GM23338 (cell line): Measurements from ENCODE around the gene LCE1C. TPM values are rescaled to one million over a fixed set of nuclear protein-coding genes. Genes with fewer than 3 reads are reported as not detected.

Source experiments
- ATAC-seq: fragments of 200-7000 bp; cut with Tn5 transposase; 3 replicates; pipeline ENCODE4 v1.9.1; 2020
- DNase-seq: peaks from one replicate; pipeline ENCODE4 v3.0.0-alpha.2; 2015; ENCODE audit warnings: low spot score
- H2AFZ ChIP-seq: fragments of 200-600 bp; sonication (generic); 2 replicates; pipeline ENCODE4 v1.8.0; 2016; ENCODE audit warnings: antibody characterized with exemption, mild to moderate bottlenecking, moderate library complexity
- H3F3A ChIP-seq: fragments of 200-600 bp; sonication (generic); replicated peaks from 2 replicates; pipeline ENCODE4 v1.8.0; 2017; ENCODE audit warnings: antibody characterized with exemption, mixed run types, low read depth
- H3K27ac ChIP-seq: fragments of 200-600 bp; sonication (generic); 2 replicates; pipeline ENCODE4 v1.6.1; 2016; ENCODE audit warnings: low read depth
- H3K27me3 ChIP-seq: fragments of 200-600 bp; sonication (generic); 2 replicates; pipeline ENCODE4 v1.8.0; 2016; ENCODE audit warnings: mild to moderate bottlenecking, mixed run types, moderate library complexity; ENCODE audit not compliant: insufficient read depth
- H3K36me3 ChIP-seq: fragments of 200-600 bp; sonication (generic); 2 replicates; pipeline ENCODE4 v1.8.0; 2016; ENCODE audit warnings: mild to moderate bottlenecking; ENCODE audit not compliant: insufficient read depth
- H3K4me1 ChIP-seq: fragments of 200-600 bp; sonication (generic); 2 replicates; pipeline ENCODE4 v1.8.0; 2016; ENCODE audit warnings: mild to moderate bottlenecking, moderate library complexity; ENCODE audit not compliant: insufficient read depth
- H3K4me2 ChIP-seq: fragments of 200-600 bp; sonication (generic); 2 replicates; pipeline ENCODE4 v1.7.1; 2017; ENCODE audit warnings: mixed run types
- H3K4me3 ChIP-seq: fragments of 200-600 bp; sonication (generic); 2 replicates; pipeline ENCODE4 v1.6.1; 2016; ENCODE audit warnings: mixed run types
- H3K79me2 ChIP-seq: fragments of 200-600 bp; sonication (generic); replicated peaks from 2 replicates; pipeline ENCODE4 v1.8.0; 2017; ENCODE audit warnings: mild to moderate bottlenecking; ENCODE audit not compliant: insufficient read depth
- H3K9me2 ChIP-seq: fragments of 200-600 bp; sonication (generic); 2 replicates; pipeline ENCODE4 v1.8.0; 2017; ENCODE audit not compliant: insufficient read depth
- H4K20me1 ChIP-seq: fragments of 200-600 bp; sonication (generic); replicated peaks from 2 replicates; pipeline ENCODE4 v1.8.0; 2017; ENCODE audit warnings: mild to moderate bottlenecking; ENCODE audit not compliant: insufficient read depth
- H3K27ac Mint-ChIP-seq: 2 replicates; pipeline ENCODE4 v1.8.0; 2020; ENCODE audit warnings: inconsistent platforms, mild to moderate bottlenecking, moderate library complexity, mixed read lengths
- H3K27me3 Mint-ChIP-seq: 3 replicates; pipeline ENCODE4 v1.8.0; 2022; ENCODE audit warnings: low read depth, mild to moderate bottlenecking, moderate library complexity, mixed read lengths, inconsistent platforms; ENCODE audit not compliant: insufficient read depth, poor library complexity
- H3K36me3 Mint-ChIP-seq: 3 replicates; pipeline ENCODE4 v1.8.0; 2021; ENCODE audit warnings: low read depth, mild to moderate bottlenecking, inconsistent platforms, moderate library complexity, mixed read lengths
- H3K4me1 Mint-ChIP-seq: 3 replicates; pipeline ENCODE4 v1.8.0; 2020; ENCODE audit warnings: mild to moderate bottlenecking, inconsistent platforms, mixed read lengths
- H3K4me3 Mint-ChIP-seq: 3 replicates; pipeline ENCODE4 v1.8.0; 2021; ENCODE audit warnings: moderate library complexity, mild to moderate bottlenecking, inconsistent platforms, mixed read lengths
- H3K9me3 Mint-ChIP-seq: 3 replicates; pipeline ENCODE4 v1.8.0; 2020; ENCODE audit warnings: moderate library complexity, mild to moderate bottlenecking, inconsistent platforms, mixed read lengths
- CREB1 ChIP-seq: fragments of 250-450 bp; sonication (Bioruptor Pico); IDR thresholded peaks from 2 replicates; pipeline ENCODE4 v1.5.0; 2020; ENCODE audit warnings: low read depth, mild to moderate bottlenecking, moderate library complexity
- EZH2 ChIP-seq: fragments of 200-600 bp; sonication (generic); IDR thresholded peaks from one replicate; pipeline ENCODE4 v1.8.0; 2017; ENCODE audit warnings: antibody characterized with exemption, mild to moderate bottlenecking, low read depth; ENCODE audit not compliant: unreplicated experiment
- JUNB ChIP-seq: IDR thresholded peaks from one replicate; pipeline ENCODE4 v1.6.1; 2016; ENCODE audit warnings: antibody characterized with exemption; ENCODE audit not compliant: unreplicated experiment
- NANOG ChIP-seq: IDR thresholded peaks from 2 replicates; pipeline ENCODE4 v1.6.1; 2016; ENCODE audit warnings: antibody characterized with exemption, borderline replicate concordance
- POLR2AphosphoS5 ChIP-seq: IDR thresholded peaks from 2 replicates; pipeline ENCODE4 v1.6.1; 2016; ENCODE audit warnings: antibody characterized with exemption, low read depth
- STAT1 ChIP-seq: IDR thresholded peaks from one replicate; pipeline ENCODE4 v1.6.1; 2016; ENCODE audit warnings: antibody characterized with exemption; ENCODE audit not compliant: unreplicated experiment
- polyA plus RNA-seq: library from polyadenylated mRNA; unstranded; fragments of >200 nt; fragmentation: Nextera tagmentation; extraction: Ambion mirVana; gene quantifications from 2 replicates; pipeline ENCODE4 v1.2.1, GENCODE V29; 2016
- total RNA-seq: library from RNA; depleted of rRNA; stranded (reverse); fragments of >200 nt; shearing (Covaris generic); gene quantifications from 2 replicates; pipeline ENCODE4 v1.2.3, GENCODE V29; 2014
- TF ChIP-seq, protein P1 (sequence below): IDR thresholded peaks from 2 replicates; pipeline ENCODE4 v1.6.1; 2016; ENCODE audit warnings: antibody characterized with exemption
- TF ChIP-seq, protein P2 (sequence below): IDR thresholded peaks from one replicate; pipeline ENCODE4 v1.6.1; 2018; ENCODE audit warnings: antibody characterized with exemption; ENCODE audit not compliant: unreplicated experiment
- TF ChIP-seq, protein P3 (sequence below), 2 experiments: fragments of 200-600 bp in 1 of 2; sonication (generic) in 1 of 2; conservative IDR thresholded peaks; 2 replicates each; pipeline versions ENCODE4 v1.5.1 to v1.6.1; 2016 to 2017; ENCODE audit warnings: antibody characterized with exemption in 2 of 2, low read depth in 2 of 2, mild to moderate bottlenecking in 2 of 2, moderate library complexity in 1 of 2

LCE1C gene
- total and polyA plus RNA-seq, 2 experiments from 2014 or later: not detected

DNA sequence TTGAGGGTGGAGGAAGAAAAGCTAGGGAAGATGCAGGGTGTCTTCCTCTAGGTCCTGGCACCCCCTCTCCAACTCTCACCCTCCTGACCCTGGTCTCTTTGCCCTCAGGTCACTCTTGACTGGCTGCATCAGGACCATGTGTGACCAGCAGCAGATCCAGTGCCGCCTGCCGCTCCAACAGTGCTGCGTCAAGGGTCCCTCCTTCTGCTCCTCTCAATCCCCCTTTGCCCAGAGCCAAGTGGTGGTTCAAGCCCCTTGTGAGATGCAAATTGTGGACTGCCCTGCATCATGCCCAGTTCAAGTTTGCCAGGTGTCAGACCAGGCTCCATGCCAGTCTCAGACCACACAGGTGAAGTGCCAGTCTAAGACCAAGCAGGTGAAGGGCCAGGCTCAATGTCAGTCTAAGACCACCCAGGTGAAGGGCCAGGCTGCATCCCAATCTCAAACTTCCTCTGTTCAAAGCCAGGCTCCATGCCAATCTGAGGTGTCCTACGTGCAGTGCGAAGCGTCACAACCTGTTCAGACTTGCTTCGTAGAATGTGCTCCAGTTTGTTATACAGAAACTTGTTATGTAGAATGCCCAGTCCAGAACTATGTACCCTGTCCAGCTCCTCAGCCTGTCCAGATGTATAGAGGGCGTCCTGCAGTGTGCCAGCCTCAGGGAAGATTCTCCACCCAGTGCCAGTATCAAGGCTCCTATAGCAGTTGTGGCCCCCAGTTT lies 46.8 kb downstream of the LCE1C start:
- Mint-ChIP-seq H3K9me3 (no peaks in the 10 kb centered on the region; the same call in 2 of the 3 replicates), H3K27ac (no peak overlapping the region)

DNA sequence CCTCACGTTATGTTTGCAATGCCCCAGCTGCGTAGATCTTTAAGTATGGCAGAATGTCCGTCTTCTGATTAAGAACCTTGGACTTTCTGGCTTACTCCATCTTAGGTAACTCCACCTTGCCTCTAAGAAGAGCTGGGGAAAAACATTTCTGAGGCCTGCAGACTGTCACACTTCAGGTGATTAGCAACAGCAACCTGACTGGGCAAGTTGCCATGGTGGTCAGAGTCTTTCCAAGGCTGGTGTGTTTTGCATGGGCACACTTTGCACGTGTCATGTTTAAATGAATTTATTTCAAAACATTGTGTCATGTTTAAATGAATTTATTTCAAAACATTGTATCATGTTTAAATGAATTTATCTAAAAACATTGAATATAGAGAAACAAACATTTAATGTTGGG lies 47.8 kb downstream of the LCE1C start:
- Histone ChIP-seq H3K36me3 (no peaks in the 10 kb centered on the region), H3K4me3 (no peak overlapping the region), H3K4me1 (no peaks in the 10 kb centered on the region; the same call in 1 of the 2 replicates), H2AFZ (no peak overlapping the region), H3K27me3 (no peaks in the 10 kb centered on the region), H3F3A (no peaks in the 10 kb centered on the region), H3K27ac (no peak overlapping the region), H3K9me2 (0 out of 2 replicates have a peak, but pooled peaks cover under 1% of the 10 kb centered on the region), H4K20me1 (no peaks in the 10 kb centered on the region), H3K79me2 (no peaks in the 10 kb centered on the region), H3K4me2 (no peak overlapping the region)
- peaks cover 5% of the 10 kb centered on the region for H3K27me3 Mint-ChIP-seq
- H3K36me3 Mint-ChIP-seq: no peaks in the 10 kb centered on the region
- no peak overlapping the region for H3K27ac Mint-ChIP-seq
- H3K4me3 Mint-ChIP-seq: no peak overlapping the region
- DNase-seq (no peak), ATAC-seq (no peak)
- peaks cover 15% of the 10 kb centered on the region; the same call in 2 of the 3 replicates for H3K4me1 Mint-ChIP-seq
- no peaks in the 10 kb centered on the region; the same call in 2 of the 3 replicates for H3K9me3 Mint-ChIP-seq
- no peak for TF ChIP-seq JUNB
- no peak for TF ChIP-seq NANOG
- TF ChIP-seq, protein P1, sequence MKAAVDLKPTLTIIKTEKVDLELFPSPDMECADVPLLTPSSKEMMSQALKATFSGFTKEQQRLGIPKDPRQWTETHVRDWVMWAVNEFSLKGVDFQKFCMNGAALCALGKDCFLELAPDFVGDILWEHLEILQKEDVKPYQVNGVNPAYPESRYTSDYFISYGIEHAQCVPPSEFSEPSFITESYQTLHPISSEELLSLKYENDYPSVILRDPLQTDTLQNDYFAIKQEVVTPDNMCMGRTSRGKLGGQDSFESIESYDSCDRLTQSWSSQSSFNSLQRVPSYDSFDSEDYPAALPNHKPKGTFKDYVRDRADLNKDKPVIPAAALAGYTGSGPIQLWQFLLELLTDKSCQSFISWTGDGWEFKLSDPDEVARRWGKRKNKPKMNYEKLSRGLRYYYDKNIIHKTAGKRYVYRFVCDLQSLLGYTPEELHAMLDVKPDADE: no peak
- TF ChIP-seq, protein P2, sequence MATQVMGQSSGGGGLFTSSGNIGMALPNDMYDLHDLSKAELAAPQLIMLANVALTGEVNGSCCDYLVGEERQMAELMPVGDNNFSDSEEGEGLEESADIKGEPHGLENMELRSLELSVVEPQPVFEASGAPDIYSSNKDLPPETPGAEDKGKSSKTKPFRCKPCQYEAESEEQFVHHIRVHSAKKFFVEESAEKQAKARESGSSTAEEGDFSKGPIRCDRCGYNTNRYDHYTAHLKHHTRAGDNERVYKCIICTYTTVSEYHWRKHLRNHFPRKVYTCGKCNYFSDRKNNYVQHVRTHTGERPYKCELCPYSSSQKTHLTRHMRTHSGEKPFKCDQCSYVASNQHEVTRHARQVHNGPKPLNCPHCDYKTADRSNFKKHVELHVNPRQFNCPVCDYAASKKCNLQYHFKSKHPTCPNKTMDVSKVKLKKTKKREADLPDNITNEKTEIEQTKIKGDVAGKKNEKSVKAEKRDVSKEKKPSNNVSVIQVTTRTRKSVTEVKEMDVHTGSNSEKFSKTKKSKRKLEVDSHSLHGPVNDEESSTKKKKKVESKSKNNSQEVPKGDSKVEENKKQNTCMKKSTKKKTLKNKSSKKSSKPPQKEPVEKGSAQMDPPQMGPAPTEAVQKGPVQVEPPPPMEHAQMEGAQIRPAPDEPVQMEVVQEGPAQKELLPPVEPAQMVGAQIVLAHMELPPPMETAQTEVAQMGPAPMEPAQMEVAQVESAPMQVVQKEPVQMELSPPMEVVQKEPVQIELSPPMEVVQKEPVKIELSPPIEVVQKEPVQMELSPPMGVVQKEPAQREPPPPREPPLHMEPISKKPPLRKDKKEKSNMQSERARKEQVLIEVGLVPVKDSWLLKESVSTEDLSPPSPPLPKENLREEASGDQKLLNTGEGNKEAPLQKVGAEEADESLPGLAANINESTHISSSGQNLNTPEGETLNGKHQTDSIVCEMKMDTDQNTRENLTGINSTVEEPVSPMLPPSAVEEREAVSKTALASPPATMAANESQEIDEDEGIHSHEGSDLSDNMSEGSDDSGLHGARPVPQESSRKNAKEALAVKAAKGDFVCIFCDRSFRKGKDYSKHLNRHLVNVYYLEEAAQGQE: no peak
- no peak for TF ChIP-seq CREB1 (CRISPR knock-in tag)
- TF ChIP-seq EZH2: no peak
- TF ChIP-seq STAT1: no peak

More for the DNA sequence above, 46.8 kb downstream of the LCE1C start:
- H2AFZ ChIP-seq: no peak overlapping the region
- H4K20me1 ChIP-seq: no peaks in the 10 kb centered on the region
- H3K4me3 Mint-ChIP-seq: no peak overlapping the region
- no peak overlapping the region for H3K4me3 ChIP-seq
- ATAC-seq: no peak
- H3K27me3 ChIP-seq: no peaks in the 10 kb centered on the region
- TF ChIP-seq, protein P3, sequence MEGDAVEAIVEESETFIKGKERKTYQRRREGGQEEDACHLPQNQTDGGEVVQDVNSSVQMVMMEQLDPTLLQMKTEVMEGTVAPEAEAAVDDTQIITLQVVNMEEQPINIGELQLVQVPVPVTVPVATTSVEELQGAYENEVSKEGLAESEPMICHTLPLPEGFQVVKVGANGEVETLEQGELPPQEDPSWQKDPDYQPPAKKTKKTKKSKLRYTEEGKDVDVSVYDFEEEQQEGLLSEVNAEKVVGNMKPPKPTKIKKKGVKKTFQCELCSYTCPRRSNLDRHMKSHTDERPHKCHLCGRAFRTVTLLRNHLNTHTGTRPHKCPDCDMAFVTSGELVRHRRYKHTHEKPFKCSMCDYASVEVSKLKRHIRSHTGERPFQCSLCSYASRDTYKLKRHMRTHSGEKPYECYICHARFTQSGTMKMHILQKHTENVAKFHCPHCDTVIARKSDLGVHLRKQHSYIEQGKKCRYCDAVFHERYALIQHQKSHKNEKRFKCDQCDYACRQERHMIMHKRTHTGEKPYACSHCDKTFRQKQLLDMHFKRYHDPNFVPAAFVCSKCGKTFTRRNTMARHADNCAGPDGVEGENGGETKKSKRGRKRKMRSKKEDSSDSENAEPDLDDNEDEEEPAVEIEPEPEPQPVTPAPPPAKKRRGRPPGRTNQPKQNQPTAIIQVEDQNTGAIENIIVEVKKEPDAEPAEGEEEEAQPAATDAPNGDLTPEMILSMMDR (conservative IDR thresholded peaks at IDR 0.05; ENCODE audit: low read depth in 2 of 2): no peak
- TF ChIP-seq, protein P2: no peak
- TF ChIP-seq STAT1 (no peak), EZH2 (no peak), NANOG (no peak), POLR2AphosphoS5 (no peak)
- peaks cover 5% of the 10 kb centered on the region for H3K27me3 Mint-ChIP-seq
- H3K36me3 ChIP-seq: no peaks in the 10 kb centered on the region
- no peak overlapping the region for H3K27ac ChIP-seq
- H3F3A ChIP-seq: no peaks in the 10 kb centered on the region
- no peak overlapping the region for H3K4me2 ChIP-seq
- H3K9me2 ChIP-seq: no peaks in the 10 kb centered on the region
- no peaks in the 10 kb centered on the region; the same call in 1 of the 2 replicates for H3K4me1 ChIP-seq
- no peaks in the 10 kb centered on the region for H3K79me2 ChIP-seq
- peaks cover 15% of the 10 kb centered on the region; the same call in 2 of the 3 replicates for H3K4me1 Mint-ChIP-seq
- no peaks in the 10 kb centered on the region for H3K36me3 Mint-ChIP-seq
- DNase-seq: no peak
